Measurements from ENCODE around the gene ANKRD2.

ANKRD2 gene

DNA sequence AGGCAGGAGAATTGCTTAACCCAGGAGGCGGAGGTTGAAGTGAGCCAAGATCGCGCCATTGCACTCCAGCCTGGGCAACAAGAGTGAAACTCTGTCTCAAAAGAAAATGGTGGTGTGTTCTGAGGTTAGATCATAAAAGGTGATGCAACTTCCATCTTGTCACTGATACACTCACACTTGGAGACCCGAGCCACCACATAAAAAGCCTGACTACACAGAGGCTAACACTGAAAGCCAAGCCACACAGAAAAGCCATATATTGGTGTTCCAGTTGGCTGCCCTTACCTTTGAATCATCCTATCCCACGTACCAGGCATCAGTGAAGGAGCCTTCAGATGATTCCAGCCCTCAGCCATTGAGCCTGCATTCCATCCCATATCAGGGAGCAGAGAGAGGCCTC, 56.7 kb downstream of the ANKRD2 start:
- TF ChIP-seq, protein P1, sequence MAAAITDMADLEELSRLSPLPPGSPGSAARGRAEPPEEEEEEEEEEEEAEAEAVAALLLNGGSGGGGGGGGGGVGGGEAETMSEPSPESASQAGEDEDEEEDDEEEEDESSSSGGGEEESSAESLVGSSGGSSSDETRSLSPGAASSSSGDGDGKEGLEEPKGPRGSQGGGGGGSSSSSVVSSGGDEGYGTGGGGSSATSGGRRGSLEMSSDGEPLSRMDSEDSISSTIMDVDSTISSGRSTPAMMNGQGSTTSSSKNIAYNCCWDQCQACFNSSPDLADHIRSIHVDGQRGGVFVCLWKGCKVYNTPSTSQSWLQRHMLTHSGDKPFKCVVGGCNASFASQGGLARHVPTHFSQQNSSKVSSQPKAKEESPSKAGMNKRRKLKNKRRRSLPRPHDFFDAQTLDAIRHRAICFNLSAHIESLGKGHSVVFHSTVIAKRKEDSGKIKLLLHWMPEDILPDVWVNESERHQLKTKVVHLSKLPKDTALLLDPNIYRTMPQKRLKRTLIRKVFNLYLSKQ (tag by site-specific recombination; IDR thresholded peaks at IDR 0.05; ENCODE audit: borderline replicate concordance), result no peak
- TF ChIP-seq, protein P2, sequence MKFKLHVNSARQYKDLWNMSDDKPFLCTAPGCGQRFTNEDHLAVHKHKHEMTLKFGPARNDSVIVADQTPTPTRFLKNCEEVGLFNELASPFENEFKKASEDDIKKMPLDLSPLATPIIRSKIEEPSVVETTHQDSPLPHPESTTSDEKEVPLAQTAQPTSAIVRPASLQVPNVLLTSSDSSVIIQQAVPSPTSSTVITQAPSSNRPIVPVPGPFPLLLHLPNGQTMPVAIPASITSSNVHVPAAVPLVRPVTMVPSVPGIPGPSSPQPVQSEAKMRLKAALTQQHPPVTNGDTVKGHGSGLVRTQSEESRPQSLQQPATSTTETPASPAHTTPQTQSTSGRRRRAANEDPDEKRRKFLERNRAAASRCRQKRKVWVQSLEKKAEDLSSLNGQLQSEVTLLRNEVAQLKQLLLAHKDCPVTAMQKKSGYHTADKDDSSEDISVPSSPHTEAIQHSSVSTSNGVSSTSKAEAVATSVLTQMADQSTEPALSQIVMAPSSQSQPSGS (tag by site-specific recombination; IDR thresholded peaks at IDR 0.05; ENCODE audit: low read depth), result 0 out of 2 replicates have a peak, but pooled peaks have one; percentile 4
- TF ChIP-seq ZNF146 (tag by site-specific recombination; IDR thresholded peaks at IDR 0.05), result no peak
- POLR2A ChIA-PET, result interaction anchor here (0.6 kb wide), 2 partner anchors 9 to 33 kb away, joined by 3 read pairs; no protein-coding TSS in a partner anchor
- Histone ChIP-seq H3K36me3 (ENCODE audit: control insufficient read depth in 2 of 2, insufficient read depth in 1 of 2, low read length in 2 of 2) (no peaks in the 10 kb centered on the region), H3K4me1 (ENCODE audit: control insufficient read depth, insufficient read depth, low read length) (no peaks in the 10 kb centered on the region), H3K4me3 (ENCODE audit: low read depth, low read length) (no peak overlapping the region), H3K27ac (ENCODE audit: extremely low read depth, low read depth, low read length) (no peak overlapping the region), H3K9me3 (ENCODE audit: control insufficient read depth, insufficient read depth, low read depth, low read length) (no peaks in the 10 kb centered on the region)
- CTCF ChIA-PET, result interaction anchor here (0.6 to 0.7 kb wide), 2 partner anchors 124 to 593 kb away, joined by 3 to 4 read pairs; no protein-coding TSS in a partner anchor

DNA sequence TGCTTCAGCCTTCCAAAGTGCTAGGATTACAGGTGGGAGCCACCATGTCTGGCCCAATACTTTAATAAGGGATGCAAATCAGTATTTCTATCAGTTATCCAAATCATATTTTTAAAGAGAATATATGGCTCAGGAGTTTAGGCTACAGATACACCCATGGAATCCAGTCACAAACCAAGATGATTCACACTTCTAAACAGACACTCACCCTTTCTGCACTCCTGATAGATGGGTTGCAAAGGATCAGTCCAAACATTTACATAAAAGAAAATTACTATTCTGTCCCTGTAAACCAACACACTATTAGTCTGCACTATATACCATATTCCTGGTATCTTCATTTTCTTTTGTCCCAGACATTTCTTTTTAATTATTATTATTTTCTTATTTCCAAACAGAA, 58.5 kb downstream of the ANKRD2 start:
- POLR2A ChIA-PET, result no interaction called here
- Histone ChIP-seq H3K36me3 (ENCODE audit: control insufficient read depth in 2 of 2, insufficient read depth in 1 of 2, low read length in 2 of 2) (no peaks in the 10 kb centered on the region), H3K27ac (ENCODE audit: extremely low read depth, low read depth, low read length) (no peak overlapping the region), H3K4me3 (ENCODE audit: low read depth, low read length) (no peak overlapping the region), H3K4me1 (ENCODE audit: control insufficient read depth, insufficient read depth, low read length) (no peaks in the 10 kb centered on the region), H3K9me3 (ENCODE audit: control insufficient read depth, insufficient read depth, low read depth, low read length) (no peaks in the 10 kb centered on the region)
- TF ChIP-seq ZNF664 (tag by site-specific recombination; IDR thresholded peaks at IDR 0.05) (no peak), ZNF138 (tag by site-specific recombination; IDR thresholded peaks at IDR 0.05; ENCODE audit: borderline replicate concordance) (no peak), ZNF596 (tag by site-specific recombination; IDR thresholded peaks at IDR 0.05) (no peak), ZNF146 (tag by site-specific recombination; IDR thresholded peaks at IDR 0.05) (no peak), ZNF23 (tag by site-specific recombination; IDR thresholded peaks at IDR 0.05; ENCODE audit: borderline replicate concordance) (no peak), ZNF654 (tag by site-specific recombination; IDR thresholded peaks at IDR 0.05; ENCODE audit: low read depth) (no peak), ZNF76 (tag by site-specific recombination; IDR thresholded peaks at IDR 0.05; ENCODE audit: borderline replicate concordance, low read depth) (no peak), ZNF221 (tag by site-specific recombination; IDR thresholded peaks at IDR 0.05; ENCODE audit: borderline replicate concordance) (no peak)
- TF ChIP-seq, protein P3, sequence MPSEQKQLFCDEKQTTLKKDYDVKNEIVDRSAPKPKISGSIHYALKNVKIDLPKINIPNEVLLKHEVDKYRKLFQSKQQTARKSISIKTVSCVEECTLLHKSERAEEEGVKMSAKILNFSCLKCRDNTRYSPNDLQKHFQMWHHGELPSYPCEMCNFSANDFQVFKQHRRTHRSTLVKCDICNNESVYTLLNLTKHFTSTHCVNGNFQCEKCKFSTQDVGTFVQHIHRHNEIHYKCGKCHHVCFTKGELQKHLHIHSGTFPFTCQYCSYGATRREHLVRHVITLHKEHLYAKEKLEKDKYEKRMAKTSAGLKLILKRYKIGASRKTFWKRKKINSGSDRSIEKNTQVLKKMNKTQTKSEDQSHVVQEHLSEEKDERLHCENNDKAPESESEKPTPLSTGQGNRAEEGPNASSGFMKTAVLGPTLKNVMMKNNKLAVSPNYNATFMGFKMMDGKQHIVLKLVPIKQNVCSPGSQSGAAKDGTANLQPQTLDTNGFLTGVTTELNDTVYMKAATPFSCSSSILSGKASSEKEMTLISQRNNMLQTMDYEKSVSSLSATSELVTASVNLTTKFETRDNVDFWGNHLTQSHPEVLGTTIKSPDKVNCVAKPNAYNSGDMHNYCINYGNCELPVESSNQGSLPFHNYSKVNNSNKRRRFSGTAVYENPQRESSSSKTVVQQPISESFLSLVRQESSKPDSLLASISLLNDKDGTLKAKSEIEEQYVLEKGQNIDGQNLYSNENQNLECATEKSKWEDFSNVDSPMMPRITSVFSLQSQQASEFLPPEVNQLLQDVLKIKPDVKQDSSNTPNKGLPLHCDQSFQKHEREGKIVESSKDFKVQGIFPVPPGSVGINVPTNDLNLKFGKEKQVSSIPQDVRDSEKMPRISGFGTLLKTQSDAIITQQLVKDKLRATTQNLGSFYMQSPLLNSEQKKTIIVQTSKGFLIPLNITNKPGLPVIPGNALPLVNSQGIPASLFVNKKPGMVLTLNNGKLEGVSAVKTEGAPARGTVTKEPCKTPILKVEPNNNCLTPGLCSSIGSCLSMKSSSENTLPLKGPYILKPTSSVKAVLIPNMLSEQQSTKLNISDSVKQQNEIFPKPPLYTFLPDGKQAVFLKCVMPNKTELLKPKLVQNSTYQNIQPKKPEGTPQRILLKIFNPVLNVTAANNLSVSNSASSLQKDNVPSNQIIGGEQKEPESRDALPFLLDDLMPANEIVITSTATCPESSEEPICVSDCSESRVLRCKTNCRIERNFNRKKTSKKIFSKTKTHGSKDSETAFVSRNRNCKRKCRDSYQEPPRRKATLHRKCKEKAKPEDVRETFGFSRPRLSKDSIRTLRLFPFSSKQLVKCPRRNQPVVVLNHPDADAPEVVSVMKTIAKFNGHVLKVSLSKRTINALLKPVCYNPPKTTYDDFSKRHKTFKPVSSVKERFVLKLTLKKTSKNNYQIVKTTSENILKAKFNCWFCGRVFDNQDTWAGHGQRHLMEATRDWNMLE (tag by site-specific recombination; conservative IDR thresholded peaks at IDR 0.05; ENCODE audit: low read depth), result no peak
- CTCF ChIA-PET, result interaction anchor here (0.7 kb wide), 1 partner anchor 1401 kb away, joined by 3 read pairs; no protein-coding TSS in a partner anchor
